RWPE2 (cell line): ENCODE data around the gene CLDN24.

Experiments used
- ATAC-seq: fragments of 200-7000 bp; cut with Tn5 transposase; 3 replicates; pipeline ENCODE4 v1.9.1; 2021; ENCODE audit warnings: low read depth
- DNase-seq: peaks from one replicate; pipeline ENCODE4 v3.0.0-alpha.2; 2020; ENCODE audit warnings: low spot score
- H3K27ac ChIP-seq: fragments of 450-650 bp; 2 replicates; pipeline ENCODE4 v1.5.1; 2017; ENCODE audit warnings: mild to moderate bottlenecking; ENCODE audit not compliant: poor library complexity, severe bottlenecking
- H3K27me3 ChIP-seq: fragments of 250-450 bp; sonication (Bioruptor Pico); 2 replicates; pipeline ENCODE4 v1.5.1; 2021; ENCODE audit warnings: mild to moderate bottlenecking, moderate library complexity; ENCODE audit not compliant: insufficient read depth, poor library complexity, severe bottlenecking
- H3K36me3 ChIP-seq: fragments of 250-450 bp; sonication (Bioruptor Pico); 2 replicates; pipeline ENCODE4 v1.5.1; 2020; ENCODE audit warnings: low read depth, mild to moderate bottlenecking, moderate library complexity
- H3K4me1 ChIP-seq: fragments of 250-450 bp; sonication (Bioruptor Pico); 2 replicates; pipeline ENCODE4 v1.5.1; 2021; ENCODE audit warnings: mild to moderate bottlenecking, moderate library complexity; ENCODE audit not compliant: insufficient read depth, poor library complexity, severe bottlenecking
- H3K4me3 ChIP-seq: fragments of 250-450 bp; sonication (Bioruptor Pico); 2 replicates; pipeline ENCODE4 v1.5.1; 2021; ENCODE audit warnings: mild to moderate bottlenecking, moderate library complexity; ENCODE audit not compliant: severe bottlenecking
- H3K9me3 ChIP-seq: fragments of 250-450 bp; sonication (Bioruptor Pico); 2 replicates; pipeline ENCODE4 v1.5.1; 2021; ENCODE audit warnings: mild to moderate bottlenecking, moderate library complexity; ENCODE audit not compliant: severe bottlenecking
- TF ChIP-seq, protein P1 (sequence below): fragments of 450-650 bp; IDR thresholded peaks from one replicate; pipeline ENCODE4 v1.5.1; 2017; ENCODE audit warnings: mild to moderate bottlenecking, moderate library complexity; ENCODE audit not compliant: poor library complexity, severe bottlenecking

Gene CLDN24

DNA sequence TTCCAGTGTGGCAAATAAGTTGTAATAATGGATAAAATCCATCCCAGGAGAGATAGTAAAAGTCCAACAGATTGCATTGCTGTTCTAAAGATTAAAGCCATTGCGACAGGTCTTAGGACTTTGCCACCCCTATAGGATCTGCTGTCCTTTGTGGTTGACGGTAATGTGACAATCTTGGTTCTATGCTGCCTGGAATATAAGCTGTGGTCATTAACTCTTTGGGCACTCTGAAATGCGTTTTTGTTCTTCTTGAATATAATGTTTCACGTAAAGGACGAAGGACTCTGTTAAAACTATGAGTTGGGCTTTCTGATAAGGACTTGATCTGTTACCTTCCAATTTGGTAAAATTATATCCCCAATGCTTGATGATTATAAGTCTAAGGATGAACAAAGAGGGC lies at the start of gene CLDN24:
Gene CLDN24, minus strand, starts transcription at position 101 of the 400 bp plus-strand sequence. Its CDS starts 0 bp downstream, at position 101.
- Histone ChIP-seq H3K27ac (no peak within 1 kb of the TSS), H3K36me3 (no peaks in the 10 kb centered on the region), H3K4me1 (no peaks in the 10 kb centered on the region), H3K4me3 (no peak within 1 kb of the TSS), H3K9me3 (peaks cover 2% of the 10 kb centered on the region), H3K27me3 (no peaks in the 10 kb centered on the region)
- ATAC-seq = no peak
- TF ChIP-seq, protein P1, sequence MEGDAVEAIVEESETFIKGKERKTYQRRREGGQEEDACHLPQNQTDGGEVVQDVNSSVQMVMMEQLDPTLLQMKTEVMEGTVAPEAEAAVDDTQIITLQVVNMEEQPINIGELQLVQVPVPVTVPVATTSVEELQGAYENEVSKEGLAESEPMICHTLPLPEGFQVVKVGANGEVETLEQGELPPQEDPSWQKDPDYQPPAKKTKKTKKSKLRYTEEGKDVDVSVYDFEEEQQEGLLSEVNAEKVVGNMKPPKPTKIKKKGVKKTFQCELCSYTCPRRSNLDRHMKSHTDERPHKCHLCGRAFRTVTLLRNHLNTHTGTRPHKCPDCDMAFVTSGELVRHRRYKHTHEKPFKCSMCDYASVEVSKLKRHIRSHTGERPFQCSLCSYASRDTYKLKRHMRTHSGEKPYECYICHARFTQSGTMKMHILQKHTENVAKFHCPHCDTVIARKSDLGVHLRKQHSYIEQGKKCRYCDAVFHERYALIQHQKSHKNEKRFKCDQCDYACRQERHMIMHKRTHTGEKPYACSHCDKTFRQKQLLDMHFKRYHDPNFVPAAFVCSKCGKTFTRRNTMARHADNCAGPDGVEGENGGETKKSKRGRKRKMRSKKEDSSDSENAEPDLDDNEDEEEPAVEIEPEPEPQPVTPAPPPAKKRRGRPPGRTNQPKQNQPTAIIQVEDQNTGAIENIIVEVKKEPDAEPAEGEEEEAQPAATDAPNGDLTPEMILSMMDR = no peak
- no peak for DNase-seq

DNA sequence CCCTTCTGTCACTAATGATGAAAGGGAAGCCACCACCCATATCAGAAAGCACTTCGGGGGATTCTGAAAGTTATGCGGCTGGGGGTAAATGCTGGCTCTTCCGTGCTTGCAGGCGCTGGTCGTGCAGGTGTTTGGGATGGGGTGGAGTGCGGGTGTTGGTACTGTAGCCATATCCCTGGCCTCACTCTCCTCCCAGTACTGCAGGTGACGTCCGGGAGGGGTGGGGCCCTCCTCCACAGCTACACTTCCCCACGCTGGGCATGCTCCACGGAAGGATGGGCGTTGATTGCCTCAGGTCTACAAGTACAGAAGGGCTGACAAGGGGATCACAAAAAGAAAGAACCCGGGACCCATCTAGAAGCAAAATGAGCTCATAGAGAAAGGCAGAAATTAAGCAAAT lies 48.6 kb upstream of the CLDN24 start:
- no peak for DNase-seq
- no peaks in the 10 kb centered on the region for H3K9me3 ChIP-seq
- H3K27ac ChIP-seq = no peak overlapping the region
- H3K27me3 ChIP-seq = no peaks in the 10 kb centered on the region
- no peaks in the 10 kb centered on the region for H3K36me3 ChIP-seq
- H3K4me3 ChIP-seq = no peak overlapping the region
- TF ChIP-seq, protein P1 = no peak
- no peaks in the 10 kb centered on the region for H3K4me1 ChIP-seq
- ATAC-seq = no peak

DNA sequence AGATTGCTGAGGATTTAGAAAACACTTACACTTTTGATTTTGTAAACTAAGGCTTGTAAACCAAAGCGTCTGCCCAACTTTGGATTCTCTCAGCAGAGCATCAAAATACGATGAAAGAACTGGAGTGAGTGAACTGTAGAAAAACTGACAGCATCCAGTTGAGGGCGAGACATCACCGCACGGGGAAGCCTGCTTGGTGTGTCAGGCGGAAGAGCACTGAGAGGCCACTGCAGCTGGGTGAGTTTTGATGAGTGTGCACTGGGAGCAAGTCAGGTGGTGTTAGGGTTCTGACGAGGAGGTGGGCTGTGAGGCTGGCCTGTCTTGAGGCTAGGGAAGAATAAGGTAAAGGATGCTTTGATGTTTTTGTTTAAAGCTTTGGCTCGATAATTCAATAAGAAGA lies 46.8 kb upstream of the CLDN24 start:
- ATAC-seq (no peak), DNase-seq (no peak)
- Histone ChIP-seq H3K9me3 (no peaks in the 10 kb centered on the region), H3K4me3 (no peak overlapping the region), H3K27me3 (no peaks in the 10 kb centered on the region), H3K36me3 (no peaks in the 10 kb centered on the region), H3K27ac (no peak overlapping the region), H3K4me1 (no peaks in the 10 kb centered on the region)
- TF ChIP-seq, protein P1 = no peak

DNA sequence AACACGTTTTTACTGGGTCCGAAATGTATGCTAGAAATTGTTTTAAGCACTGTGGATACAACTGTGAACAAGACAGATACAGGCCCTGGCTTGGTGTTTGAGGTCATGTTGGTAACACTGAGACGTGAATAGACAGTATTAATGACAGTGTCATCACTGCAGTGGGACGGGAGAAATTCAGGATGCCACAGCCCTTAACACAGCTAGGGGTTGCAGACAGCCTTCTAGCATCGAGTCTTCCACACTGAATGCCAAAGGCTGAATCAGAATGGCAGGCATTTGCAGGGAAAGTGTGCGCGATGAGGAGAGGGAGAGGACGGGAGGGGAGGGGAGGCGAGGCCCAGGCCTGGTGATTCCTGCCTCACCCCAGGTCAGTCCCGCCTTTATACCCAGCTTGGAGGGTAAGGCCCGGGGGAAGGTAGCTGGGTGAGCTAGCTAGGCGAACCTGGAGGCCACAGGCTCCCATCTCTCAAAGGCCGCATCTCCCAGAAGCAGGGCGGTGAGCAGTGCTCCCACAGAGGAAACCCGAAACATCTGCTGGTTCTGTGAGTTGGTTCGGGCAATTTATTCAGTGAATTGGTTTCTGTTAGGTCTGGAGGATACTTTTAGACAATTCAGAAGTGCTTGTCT lies 44.1 kb upstream of the CLDN24 start:
- DNase-seq (no peak), ATAC-seq (no peak)
- H3K27me3 ChIP-seq = no peaks in the 10 kb centered on the region
- H3K4me3 ChIP-seq = no peak overlapping the region
- H3K9me3 ChIP-seq = no peaks in the 10 kb centered on the region
- H3K27ac ChIP-seq = no peak overlapping the region
- H3K36me3 ChIP-seq = no peaks in the 10 kb centered on the region
- H3K4me1 ChIP-seq = no peaks in the 10 kb centered on the region
- TF ChIP-seq, protein P1 = no peak

DNA sequence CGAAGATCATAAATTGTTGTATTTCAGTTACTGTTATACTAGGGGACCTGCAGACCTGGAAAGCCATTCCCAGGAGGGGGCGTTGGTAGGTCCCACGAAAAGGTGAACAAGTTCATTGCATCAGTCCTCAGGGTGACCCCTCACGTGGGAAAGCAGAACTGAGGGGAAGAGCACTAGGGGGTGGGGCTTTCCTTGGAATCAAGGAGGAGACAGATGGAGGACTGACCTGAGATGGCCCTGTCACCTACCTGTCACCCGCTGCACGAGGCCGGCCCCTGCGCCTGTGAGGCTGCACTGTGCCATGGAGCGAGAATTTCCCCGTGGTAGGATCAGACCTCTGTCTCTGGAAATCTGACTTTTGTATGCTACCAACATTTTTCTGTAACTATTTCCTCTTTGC lies 41.8 kb upstream of the CLDN24 start:
- no peak for ATAC-seq
- Histone ChIP-seq H3K27ac (no peak overlapping the region), H3K36me3 (no peaks in the 10 kb centered on the region), H3K4me1 (no peaks in the 10 kb centered on the region), H3K27me3 (no peaks in the 10 kb centered on the region), H3K9me3 (no peaks in the 10 kb centered on the region), H3K4me3 (no peak overlapping the region)
- TF ChIP-seq, protein P1 = no peak
- DNase-seq = no peak
